Right cardiac atrium (tissue), 5 donors: Measurements from ENCODE around the gene SPOCK3. TPM values are rescaled to one million over a fixed set of nuclear protein-coding genes. Genes with fewer than 3 reads are reported as not detected.
A peak's percentile ranks its signal among the peaks of the same experiment; 100 is the strongest.

Experiments used
- ATAC-seq, 2 donors: fragments of 200-7000 bp; cut with Tn5 transposase; one replicate each; pipeline versions ENCODE4 v1.8.0 to v1.9.1; 2020; ENCODE audit warnings: moderate library complexity in 2 of 2, mild to moderate bottlenecking in 1 of 2
- DNase-seq, 3 donors: peaks; one replicate each; pipeline ENCODE4 v3.0.0-alpha.2; 2020
- H3K27ac ChIP-seq: one replicate; pipeline ENCODE4 v1.5.1; 2013; ENCODE audit warnings: mild to moderate bottlenecking, low read length, control low read depth, moderate library complexity
- H3K27me3 ChIP-seq: one replicate; pipeline ENCODE4 v1.6.1; 2013; ENCODE audit not compliant: control insufficient read depth, insufficient read depth
- H3K4me1 ChIP-seq: one replicate; pipeline ENCODE4 v1.6.1; 2013; ENCODE audit warnings: low read length; ENCODE audit not compliant: control insufficient read depth, insufficient read depth
- H3K4me3 ChIP-seq: one replicate; pipeline ENCODE4 v1.5.1; 2013; ENCODE audit warnings: low read length, control low read depth
- H3K9me3 ChIP-seq: one replicate; pipeline ENCODE4 v1.6.1; 2013; ENCODE audit warnings: low read length; ENCODE audit not compliant: control insufficient read depth
- WGBS: extraction: QIAGEN DNeasy Blood & Tissue Kit; methylation state at CpG from one replicate; pipeline ENCODE4 v1.1.7; 2013; 5-methylcytosine and 5-hydroxymethylcytosine counted together
- intact Hi-C, 4 donors: fragments of 100-400 bp; cut with DNase I; formaldehyde crosslinking; loops; one replicate each; pipeline versions ENCODE4 v1.11.0 to v1.14.0; 2022 to 2023
- polyA plus RNA-seq: library from polyadenylated mRNA; stranded (reverse); fragments of 200-250 nt; gene quantifications from one replicate; pipeline ENCODE4 v1.2.3, GENCODE V29; 2013
- total RNA-seq, 4 donors: library from RNA; stranded (reverse); fragmentation: NEBNext Ultra II Directional; extraction: Animal tissue kit (Norgen Biotek cat#: 25700); gene quantifications; one replicate each; pipeline ENCODE4 v1.2.1, GENCODE V29; 2021
- donor health status: healthy with polysubstance abuse.
- donor health status: DM: no; HTN: yes; CAD: no.
- donor health status: DM: no; HTN: no; CAD: no.
- donor health status: DM: no; HTN: yes; CAD: no; lungs with severe emphysema.
- donor health status: DM: yes; HTN: yes; CAD: no.

Gene SPOCK3
- total and polyA plus RNA-seq, 5 donors, result 0.11 TPM; not detected in 4

DNA sequence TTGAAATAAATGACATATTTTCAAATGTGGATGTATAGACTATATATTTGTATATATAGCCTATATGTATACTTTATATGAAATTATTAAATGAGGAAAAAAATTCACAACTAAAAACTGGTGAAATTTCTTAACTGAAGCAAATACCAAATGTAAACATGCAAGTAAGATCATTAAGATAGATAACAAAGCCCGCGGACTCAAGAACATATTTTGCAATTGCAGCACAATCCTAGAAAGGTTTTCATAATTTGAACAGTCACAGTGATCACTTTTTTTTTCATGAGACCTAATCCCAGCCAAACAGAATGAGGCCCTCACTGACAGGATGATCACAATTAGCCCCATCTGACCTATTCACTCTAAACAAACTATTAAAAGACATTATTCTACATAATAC is 123.2 kb downstream of the SPOCK3 start:
- no peak overlapping the region for H3K27ac ChIP-seq
- 93% methylated on average over 2 of the region's 2 CpGs for WGBS
- no peaks in the 10 kb centered on the region for H3K4me1 ChIP-seq
- no peak overlapping the region for H3K4me3 ChIP-seq
- ATAC-seq (no peak), DNase-seq (no peak)
- no peaks in the 10 kb centered on the region for H3K27me3 ChIP-seq
- intact Hi-C loops, result no loop called here
- H3K9me3 ChIP-seq, result no peaks in the 10 kb centered on the region

DNA sequence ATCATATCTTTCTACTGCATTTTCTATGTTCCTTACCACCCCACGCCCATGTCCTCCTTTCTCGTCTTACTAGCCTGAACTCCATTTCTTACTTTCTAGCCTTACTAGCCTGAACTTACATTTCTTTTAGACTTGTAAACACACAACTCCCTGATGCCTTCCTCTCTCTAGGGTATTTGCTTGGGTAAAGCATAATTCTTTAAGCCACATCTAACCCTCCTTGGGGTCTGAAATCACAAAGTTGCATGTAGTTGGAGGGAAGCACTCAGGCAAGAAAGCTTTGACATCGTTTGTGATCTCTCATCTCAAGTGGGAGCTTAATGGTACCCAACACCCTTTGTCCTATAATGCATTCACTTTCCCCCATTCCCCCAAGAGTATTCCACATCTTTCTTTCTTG is 124.4 kb downstream of the SPOCK3 start:
- DNase-seq, result no peak
- Histone ChIP-seq H3K4me3 (no peak overlapping the region), H3K4me1 (no peaks in the 10 kb centered on the region), H3K27ac (no peak overlapping the region), H3K9me3 (no peaks in the 10 kb centered on the region), H3K27me3 (no peaks in the 10 kb centered on the region)
- no peak for ATAC-seq
- 85% methylated on average over 3 of the region's 3 CpGs for WGBS
- intact Hi-C loops, result no loop called here

DNA sequence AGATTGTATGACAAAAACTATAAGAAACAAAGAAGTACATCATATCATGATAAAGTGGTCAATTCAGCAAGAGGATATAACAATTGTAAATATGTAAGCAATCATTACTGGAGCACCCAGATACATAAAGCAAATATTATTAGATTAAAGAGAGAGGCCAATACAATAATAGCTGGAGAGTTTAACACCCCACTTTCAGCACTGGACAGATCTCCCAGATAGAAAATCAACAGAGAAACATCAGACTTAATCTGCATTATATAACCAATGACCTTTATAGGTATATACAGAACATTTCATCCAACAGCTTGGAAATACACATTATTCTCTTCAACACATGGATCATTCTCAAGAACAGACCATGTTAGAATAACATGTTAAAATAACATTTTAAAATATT is 128.4 kb downstream of the SPOCK3 start:
- ATAC-seq, result no peak
- Histone ChIP-seq H3K4me1 (no peaks in the 10 kb centered on the region), H3K9me3 (no peaks in the 10 kb centered on the region), H3K27ac (no peak overlapping the region), H3K4me3 (no peak overlapping the region), H3K27me3 (no peaks in the 10 kb centered on the region)
- no peak for DNase-seq
- intact Hi-C loops, result no loop called here

DNA sequence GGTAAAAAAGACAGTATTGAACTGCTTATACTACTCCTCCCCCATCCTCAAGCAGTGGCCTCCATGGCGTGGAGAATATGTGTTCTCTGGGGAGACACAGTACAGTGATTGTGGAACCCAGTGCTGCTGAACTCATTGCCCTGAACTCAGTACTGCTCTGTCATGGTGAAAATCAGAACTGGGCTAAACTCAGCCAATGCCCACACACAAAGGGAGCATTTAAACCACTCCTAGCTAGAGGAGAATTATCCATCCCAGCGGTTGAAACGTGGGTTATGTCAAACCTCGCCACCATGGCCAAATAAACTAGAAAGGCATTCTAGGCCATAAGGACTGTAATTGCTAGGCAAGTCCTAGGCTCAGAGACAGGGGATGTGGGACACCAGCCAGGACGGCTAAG is 131.8 kb downstream of the SPOCK3 start:
- ATAC-seq, result no peak
- H3K27ac ChIP-seq, result no peak overlapping the region
- no peak overlapping the region for H3K4me3 ChIP-seq
- WGBS, result 73% methylated on average over 5 of the region's 5 CpGs
- no peak for DNase-seq
- H3K9me3 ChIP-seq, result no peaks in the 10 kb centered on the region
- no peaks in the 10 kb centered on the region for H3K4me1 ChIP-seq
- no peaks in the 10 kb centered on the region for H3K27me3 ChIP-seq
- intact Hi-C loops, result no loop called here

DNA sequence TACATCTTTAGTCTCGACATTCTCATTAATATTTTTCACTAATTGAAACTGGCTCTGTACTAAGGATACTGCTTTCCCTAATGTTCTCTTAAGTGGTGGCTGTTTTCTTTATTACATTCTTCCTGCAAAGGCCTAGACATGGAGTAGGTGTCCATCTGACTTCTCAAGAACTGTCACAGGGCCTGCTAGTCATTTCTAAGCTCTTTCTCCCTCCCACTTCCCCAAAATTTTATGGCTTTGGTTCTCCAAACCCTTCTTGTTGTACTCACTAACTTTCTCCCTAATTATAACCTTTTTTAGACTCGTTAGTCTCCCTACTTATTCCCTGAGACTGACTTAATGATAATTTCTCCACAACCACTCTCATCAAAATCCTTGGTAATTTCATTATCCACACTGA is 133.3 kb downstream of the SPOCK3 start:
- Histone ChIP-seq H3K9me3 (no peaks in the 10 kb centered on the region), H3K27ac (no peak overlapping the region), H3K4me3 (no peak overlapping the region), H3K27me3 (no peaks in the 10 kb centered on the region), H3K4me1 (no peaks in the 10 kb centered on the region)
- ATAC-seq, result no peak
- 78% methylated on average over 2 of the region's 2 CpGs for WGBS
- intact Hi-C loops, result no loop called here
- DNase-seq, result no peak

DNA sequence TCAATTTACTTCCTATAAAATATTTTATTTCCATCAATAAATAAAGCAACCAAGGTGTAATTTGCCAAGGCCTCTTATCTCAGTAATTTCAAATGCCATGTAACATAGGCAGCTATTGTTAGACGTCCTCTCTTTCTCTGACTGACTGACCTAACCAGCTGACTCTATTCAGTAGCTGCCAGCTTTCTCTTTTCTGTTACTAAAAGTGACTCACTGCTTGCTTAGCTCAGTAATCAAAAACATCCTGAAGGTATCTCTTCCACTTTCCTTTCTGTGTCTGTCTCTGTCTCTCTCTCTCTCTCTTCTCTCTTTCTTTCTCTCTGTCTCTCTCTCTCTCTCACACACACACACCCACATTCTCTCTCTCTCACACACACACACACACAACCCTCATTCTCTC is 134.2 kb downstream of the SPOCK3 start:
- ATAC-seq, result peak; percentile 87 to 90

DNA sequence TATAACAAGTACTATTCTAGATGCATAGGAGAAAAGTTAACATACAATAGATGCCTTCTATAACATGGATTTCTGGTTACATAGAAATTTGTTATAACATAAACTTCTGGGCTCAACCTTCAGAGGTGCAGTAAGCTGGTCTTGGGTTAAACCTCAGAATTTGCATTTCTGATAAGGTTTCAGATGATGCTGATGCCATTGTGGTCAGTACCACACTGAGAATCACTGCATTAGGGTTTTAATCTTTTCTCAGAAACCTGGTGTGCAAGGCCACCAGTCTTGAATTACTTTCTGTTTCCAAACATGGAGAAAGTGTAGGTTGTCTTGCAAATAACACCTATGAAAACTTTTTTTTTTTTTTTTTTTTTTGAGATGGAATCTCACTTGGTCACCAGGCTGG is 146.2 kb downstream of the SPOCK3 start:
- Histone ChIP-seq H3K27me3 (no peaks in the 10 kb centered on the region), H3K9me3 (no peaks in the 10 kb centered on the region), H3K27ac (no peak overlapping the region), H3K4me3 (no peak overlapping the region), H3K4me1 (no peaks in the 10 kb centered on the region)
- intact Hi-C loops, result no loop called here
- ATAC-seq (no peak), DNase-seq (no peak)

More for the DNA sequence above, 134.2 kb downstream of the SPOCK3 start:
- no peaks in the 10 kb centered on the region for H3K4me1 ChIP-seq
- H3K27ac ChIP-seq, result no peak overlapping the region
- no peaks in the 10 kb centered on the region for H3K9me3 ChIP-seq
- intact Hi-C loops, result no loop called here
- no peak overlapping the region for H3K4me3 ChIP-seq
- 10% methylated on average over 1 of the region's 1 CpG for WGBS
- no peaks in the 10 kb centered on the region for H3K27me3 ChIP-seq
- DNase-seq, result no peak

DNA sequence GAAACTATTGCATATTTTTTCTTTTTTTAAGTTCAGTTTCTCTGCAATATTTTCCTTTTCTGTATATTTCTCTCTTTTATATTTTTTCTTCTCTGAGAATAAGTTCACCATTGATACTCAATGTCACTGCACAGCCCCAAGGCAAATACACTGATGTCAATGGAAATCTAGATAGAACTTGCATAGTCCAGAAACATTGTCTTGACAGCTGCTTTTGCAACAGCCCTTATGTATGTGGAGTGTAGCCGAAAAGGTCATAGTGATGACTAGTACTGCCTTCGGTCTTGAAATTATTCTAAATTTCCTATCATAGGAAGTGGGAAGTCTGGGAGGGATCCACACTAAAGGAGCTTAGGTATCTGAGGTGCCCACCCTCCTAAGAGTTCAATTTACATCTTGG is 150.0 kb downstream of the SPOCK3 start:
- Histone ChIP-seq H3K4me3 (no peak overlapping the region), H3K27ac (no peak overlapping the region), H3K4me1 (no peaks in the 10 kb centered on the region), H3K9me3 (no peaks in the 10 kb centered on the region), H3K27me3 (no peaks in the 10 kb centered on the region)
- ATAC-seq (no peak), DNase-seq (no peak)
- 63% methylated on average over 2 of the region's 2 CpGs for WGBS
- intact Hi-C loops, result no loop called here

DNA sequence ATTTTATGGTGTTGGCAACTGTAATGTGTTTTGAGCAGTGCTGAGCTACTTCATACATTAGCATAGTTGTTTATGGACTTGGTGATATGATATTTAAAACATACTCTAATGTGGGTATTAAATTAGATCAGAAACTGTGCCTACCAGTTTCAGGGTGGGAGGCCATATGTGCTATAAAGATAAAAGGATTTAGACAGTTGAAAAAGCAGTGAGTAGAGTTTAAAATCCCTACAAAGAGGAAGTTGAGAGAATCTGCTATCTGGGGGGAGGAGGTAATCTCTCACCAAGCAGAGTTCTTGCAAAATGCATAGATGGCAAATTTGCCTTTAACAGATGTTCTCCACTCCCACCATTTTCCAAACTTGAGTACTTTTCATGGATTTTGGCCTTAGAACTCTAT is 154.5 kb downstream of the SPOCK3 start:
- H3K4me3 ChIP-seq, result no peak overlapping the region
- intact Hi-C loops, result no loop called here
- ATAC-seq (no peak), DNase-seq (no peak)
- H3K27ac ChIP-seq, result no peak overlapping the region
- H3K4me1 ChIP-seq, result no peaks in the 10 kb centered on the region
- H3K27me3 ChIP-seq, result no peaks in the 10 kb centered on the region
- H3K9me3 ChIP-seq, result no peaks in the 10 kb centered on the region

DNA sequence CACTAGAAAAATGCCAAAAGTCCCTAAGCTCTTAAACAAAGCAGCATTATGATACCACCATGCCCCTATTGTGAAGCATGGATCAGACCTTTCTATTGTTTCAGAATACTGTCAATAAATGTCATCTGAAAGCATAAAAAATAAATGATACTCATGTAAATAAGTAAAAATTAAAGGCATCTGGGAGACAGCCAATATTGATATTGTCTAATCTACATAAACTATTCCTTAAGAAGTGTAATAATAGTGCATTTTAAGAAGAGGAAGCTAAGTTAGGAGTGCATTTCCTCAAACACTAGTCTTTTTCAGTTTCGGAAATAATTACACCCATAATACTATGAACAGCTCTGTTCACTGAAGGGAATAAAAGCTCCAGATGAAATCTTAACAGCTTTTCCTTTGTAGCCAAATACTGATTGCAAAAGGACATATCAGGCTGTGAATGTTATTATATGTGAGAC is 181.6 kb downstream of the SPOCK3 start:
- intact Hi-C loops, result no loop called here
- Histone ChIP-seq H3K4me3 (no peak overlapping the region), H3K4me1 (no peaks in the 10 kb centered on the region), H3K27me3 (no peaks in the 10 kb centered on the region), H3K27ac (no peak overlapping the region), H3K9me3 (no peaks in the 10 kb centered on the region)
- 72% methylated on average over 1 of the region's 1 CpG for WGBS
- DNase-seq, result no peak
- no peak for ATAC-seq

DNA sequence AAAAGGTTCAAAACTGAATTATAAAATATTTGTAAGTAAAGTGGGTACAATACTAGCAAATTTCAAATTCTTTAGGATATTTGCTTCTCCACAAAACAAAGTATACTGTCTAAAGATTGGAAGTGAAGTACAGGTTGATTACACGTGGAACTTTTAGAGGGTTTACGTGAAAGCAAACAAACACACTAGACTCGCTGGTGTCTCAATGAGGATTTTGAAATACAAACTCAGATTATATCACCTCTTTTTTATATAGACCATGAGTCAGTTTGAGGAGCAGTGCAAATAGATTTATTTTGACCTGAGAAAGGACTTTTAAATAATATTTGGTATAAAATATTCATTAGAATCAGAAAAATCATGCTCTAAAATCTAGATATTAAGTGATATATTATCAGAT is 185.0 kb downstream of the SPOCK3 start:
- intact Hi-C loops, result no loop called here
- WGBS, result 86% methylated on average over 3 of the region's 3 CpGs
- Histone ChIP-seq H3K4me1 (no peaks in the 10 kb centered on the region), H3K9me3 (no peaks in the 10 kb centered on the region), H3K27me3 (no peaks in the 10 kb centered on the region), H3K27ac (no peak overlapping the region), H3K4me3 (no peak overlapping the region)
- no peak for ATAC-seq
- no peak for DNase-seq

DNA sequence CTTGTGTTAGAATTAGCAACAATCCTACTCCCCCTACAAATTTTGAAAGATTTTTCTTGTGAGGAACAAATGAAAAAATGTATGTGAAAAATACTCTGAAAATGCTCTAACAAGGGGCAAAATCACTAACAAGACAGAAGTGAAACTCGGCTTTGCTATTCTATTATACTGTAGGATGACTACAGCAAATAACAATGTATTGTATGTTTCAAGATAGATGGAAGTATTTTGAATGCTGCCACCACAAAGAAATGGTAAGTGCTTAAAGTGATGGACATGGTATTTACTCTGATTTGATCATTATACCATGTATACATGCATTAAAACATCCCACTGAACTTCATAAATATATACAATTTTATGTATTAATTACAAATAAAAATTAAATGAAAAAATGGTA is 192.8 kb downstream of the SPOCK3 start:
- Histone ChIP-seq H3K4me1 (no peaks in the 10 kb centered on the region), H3K27ac (no peak overlapping the region), H3K9me3 (no peaks in the 10 kb centered on the region), H3K27me3 (no peaks in the 10 kb centered on the region), H3K4me3 (no peak overlapping the region)
- intact Hi-C loops, result no loop called here
- no peak for DNase-seq
- 76% methylated on average over 1 of the region's 1 CpG for WGBS
- ATAC-seq, result no peak
